Coronary artery (tissue), 2 donors: ENCODE data around the gene GET4.

Experiments
- DNase-seq: peaks from one replicate; pipeline ENCODE4 v3.0.0-alpha.2; 2017; ENCODE audit warnings: low spot score
- H3K27ac ChIP-seq, 2 donors: fragments of 200-600 bp; sonication (generic); one replicate each; pipeline ENCODE4 v1.5.1; 2016 to 2019
- H3K4me3 ChIP-seq: fragments of 200-600 bp; sonication (generic); 2 replicates; pipeline ENCODE4 v1.5.1; 2016; ENCODE audit warnings: mild to moderate bottlenecking, moderate library complexity
- TF ChIP-seq, protein P1 (sequence below): fragments of 200-600 bp; sonication (generic); IDR thresholded peaks from one replicate; pipeline ENCODE4 v1.5.1; 2019; ENCODE audit warnings: antibody characterized with exemption

GET4 gene

DNA sequence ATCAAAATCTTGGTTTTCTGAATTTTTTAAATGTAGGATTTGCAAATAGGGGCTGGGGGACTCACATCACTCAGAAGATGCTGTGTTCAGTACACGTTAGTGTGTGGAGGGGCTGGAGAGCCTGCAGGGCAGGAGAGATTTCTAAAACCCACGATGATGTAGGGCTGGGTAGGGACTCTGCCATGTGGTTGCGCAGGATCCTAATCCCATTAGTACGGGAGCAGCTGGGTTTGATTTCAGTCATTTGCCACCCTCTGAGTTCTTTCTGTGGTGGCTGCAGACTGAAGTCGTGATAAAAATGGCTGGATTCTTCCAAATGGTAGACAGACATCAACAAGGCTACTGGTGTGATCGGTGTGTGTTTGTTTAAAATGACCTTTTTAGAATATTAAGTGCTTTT is 14.2 kb upstream of the GET4 start:
- no peak for DNase-seq
- TF ChIP-seq, protein P1, sequence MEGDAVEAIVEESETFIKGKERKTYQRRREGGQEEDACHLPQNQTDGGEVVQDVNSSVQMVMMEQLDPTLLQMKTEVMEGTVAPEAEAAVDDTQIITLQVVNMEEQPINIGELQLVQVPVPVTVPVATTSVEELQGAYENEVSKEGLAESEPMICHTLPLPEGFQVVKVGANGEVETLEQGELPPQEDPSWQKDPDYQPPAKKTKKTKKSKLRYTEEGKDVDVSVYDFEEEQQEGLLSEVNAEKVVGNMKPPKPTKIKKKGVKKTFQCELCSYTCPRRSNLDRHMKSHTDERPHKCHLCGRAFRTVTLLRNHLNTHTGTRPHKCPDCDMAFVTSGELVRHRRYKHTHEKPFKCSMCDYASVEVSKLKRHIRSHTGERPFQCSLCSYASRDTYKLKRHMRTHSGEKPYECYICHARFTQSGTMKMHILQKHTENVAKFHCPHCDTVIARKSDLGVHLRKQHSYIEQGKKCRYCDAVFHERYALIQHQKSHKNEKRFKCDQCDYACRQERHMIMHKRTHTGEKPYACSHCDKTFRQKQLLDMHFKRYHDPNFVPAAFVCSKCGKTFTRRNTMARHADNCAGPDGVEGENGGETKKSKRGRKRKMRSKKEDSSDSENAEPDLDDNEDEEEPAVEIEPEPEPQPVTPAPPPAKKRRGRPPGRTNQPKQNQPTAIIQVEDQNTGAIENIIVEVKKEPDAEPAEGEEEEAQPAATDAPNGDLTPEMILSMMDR = no peak
- no peak overlapping the region for H3K4me3 ChIP-seq
- no peak overlapping the region for H3K27ac ChIP-seq

GRCh38 chr7:863106-863505 is 13.2 kb upstream of the GET4 start:
- no peak overlapping the region for H3K27ac ChIP-seq
- DNase-seq = no peak
- no peak overlapping the region for H3K4me3 ChIP-seq
- TF ChIP-seq, protein P1 = no peak

DNA sequence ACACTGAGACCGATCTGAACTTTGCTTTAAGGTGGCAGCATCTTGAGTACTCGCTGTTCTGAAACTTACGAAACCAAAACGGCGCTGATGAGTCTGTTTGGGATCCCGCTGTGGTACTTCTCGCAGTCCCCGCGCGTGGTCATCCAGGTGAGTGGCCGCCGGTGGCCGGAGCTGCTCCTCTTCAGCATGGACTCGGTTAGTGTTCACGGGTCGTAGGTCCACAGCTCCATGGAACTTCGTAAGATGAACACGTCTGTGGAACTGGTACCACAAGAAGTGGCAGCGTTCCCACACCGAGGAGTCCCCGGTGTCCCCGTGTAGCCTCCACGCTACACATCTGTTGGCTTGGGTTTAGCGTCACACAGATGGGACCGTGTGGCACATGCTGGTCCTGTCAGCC is 10.4 kb upstream of the GET4 start:
- TF ChIP-seq, protein P1 = no peak
- Histone ChIP-seq H3K4me3 (no peak overlapping the region), H3K27ac (peak overlapping the region; percentile 90 to 96)
- DNase-seq = no peak

GRCh38 chr7:867001-867405 is 9.4 kb upstream of the GET4 start:
- peak overlapping the region; percentile 90 to 96 for H3K27ac ChIP-seq
- TF ChIP-seq, protein P1 = no peak
- H3K4me3 ChIP-seq = peak overlapping the region; percentile 55
- peak; percentile 95 for DNase-seq

DNA sequence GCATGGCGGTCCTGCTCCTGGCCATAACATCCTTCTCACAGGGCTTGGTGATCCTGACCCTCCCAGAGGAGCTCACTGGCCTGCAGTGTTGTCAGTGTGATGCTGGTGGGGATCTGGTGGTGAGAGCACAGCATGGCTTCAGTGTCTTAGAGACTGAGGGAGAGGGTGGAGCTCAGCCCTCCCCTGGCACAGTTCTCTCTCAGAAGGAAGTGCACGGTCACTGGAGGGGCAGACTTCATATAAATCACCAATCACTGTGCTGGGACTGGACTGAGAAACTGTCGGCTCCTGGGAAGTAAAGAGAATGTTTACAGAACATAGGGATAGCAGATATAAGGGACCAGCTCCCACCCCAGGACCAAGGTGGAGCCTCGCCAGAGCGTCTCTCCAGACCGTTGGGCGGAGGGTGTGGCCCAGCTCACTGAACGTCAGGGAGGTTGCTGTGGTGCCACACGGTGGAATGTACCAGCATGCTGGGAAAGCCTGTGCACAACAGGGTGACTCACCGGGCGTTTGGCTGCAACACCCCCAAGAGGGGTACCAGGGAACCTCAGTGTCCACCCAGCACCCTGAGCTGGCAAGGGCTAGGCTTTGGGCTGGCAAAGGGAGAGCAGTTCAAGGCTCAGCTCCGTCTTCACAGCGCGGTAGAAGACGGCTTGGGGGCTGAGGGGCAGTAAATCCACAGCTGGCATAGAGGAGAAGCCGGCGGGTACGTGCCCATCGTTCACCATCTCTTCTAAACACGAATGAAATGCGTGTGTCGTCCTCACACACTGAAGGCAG is 8.8 kb upstream of the GET4 start:
- peak; percentile 95 for DNase-seq
- TF ChIP-seq, protein P1 = no peak
- Histone ChIP-seq H3K4me3 (peak overlapping the region; percentile 55), H3K27ac (peak overlapping the region; percentile 90 to 96)

DNA sequence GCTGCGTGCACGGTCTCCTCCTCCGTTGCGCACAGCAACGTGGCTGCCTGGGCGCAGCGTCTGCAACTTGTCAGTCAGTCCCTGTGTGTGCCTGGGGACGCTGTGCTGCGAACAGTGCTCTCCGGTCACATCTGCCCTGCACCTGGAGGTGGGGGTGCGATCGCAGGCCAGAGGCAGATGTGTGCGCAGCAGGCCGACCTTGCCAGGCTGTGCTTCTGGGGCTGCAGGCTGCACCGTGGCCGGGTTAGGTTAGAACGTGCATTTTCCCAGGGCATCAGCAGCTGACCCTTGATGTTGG is 8.2 kb upstream of the GET4 start:
- H3K4me3 ChIP-seq = peak overlapping the region; percentile 23
- peak overlapping the region; percentile 90 to 96 for H3K27ac ChIP-seq
- DNase-seq = no peak
- TF ChIP-seq, protein P1 = no peak

DNA sequence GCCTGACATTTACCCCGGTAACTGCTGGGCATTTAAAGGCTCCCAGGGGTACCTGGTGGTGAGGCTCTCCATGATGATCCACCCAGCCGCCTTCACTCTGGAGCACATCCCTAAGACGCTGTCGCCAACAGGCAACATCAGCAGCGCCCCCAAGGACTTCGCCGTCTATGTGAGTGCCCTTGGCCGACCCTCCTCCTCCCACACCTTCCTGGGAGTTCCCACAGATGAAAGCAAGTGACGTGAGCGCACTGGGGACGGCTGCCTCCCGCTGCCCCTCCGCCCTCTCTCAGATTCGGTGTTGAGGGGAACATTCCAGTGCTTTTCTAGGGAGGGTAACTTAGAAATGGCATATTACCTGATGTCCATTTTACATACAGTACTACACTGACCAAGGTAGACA is 7.0 kb upstream of the GET4 start:
- TF ChIP-seq, protein P1 = no peak
- DNase-seq = no peak
- no peak overlapping the region for H3K4me3 ChIP-seq
- H3K27ac ChIP-seq = peak overlapping the region; percentile 55 to 96
